Hepatocyte (in vitro differentiated cells): ENCODE data around the gene SNX4.

Experiments used
- EZH2phosphoT487 ChIP-seq: fragments of 200-600 bp; sonication (generic); IDR thresholded peaks from one replicate; pipeline ENCODE4 v1.6.1; 2018; ENCODE audit warnings: antibody characterized with exemption, mild to moderate bottlenecking, low read depth, moderate library complexity; ENCODE audit not compliant: unreplicated experiment, severe bottlenecking
- TF ChIP-seq, protein P1 (sequence below): fragments of 200-600 bp; sonication (generic); IDR thresholded peaks from 2 replicates; pipeline ENCODE4 v1.5.1; 2016; ENCODE audit warnings: antibody characterized with exemption, mild to moderate bottlenecking; ENCODE audit not compliant: poor library complexity

DNA sequence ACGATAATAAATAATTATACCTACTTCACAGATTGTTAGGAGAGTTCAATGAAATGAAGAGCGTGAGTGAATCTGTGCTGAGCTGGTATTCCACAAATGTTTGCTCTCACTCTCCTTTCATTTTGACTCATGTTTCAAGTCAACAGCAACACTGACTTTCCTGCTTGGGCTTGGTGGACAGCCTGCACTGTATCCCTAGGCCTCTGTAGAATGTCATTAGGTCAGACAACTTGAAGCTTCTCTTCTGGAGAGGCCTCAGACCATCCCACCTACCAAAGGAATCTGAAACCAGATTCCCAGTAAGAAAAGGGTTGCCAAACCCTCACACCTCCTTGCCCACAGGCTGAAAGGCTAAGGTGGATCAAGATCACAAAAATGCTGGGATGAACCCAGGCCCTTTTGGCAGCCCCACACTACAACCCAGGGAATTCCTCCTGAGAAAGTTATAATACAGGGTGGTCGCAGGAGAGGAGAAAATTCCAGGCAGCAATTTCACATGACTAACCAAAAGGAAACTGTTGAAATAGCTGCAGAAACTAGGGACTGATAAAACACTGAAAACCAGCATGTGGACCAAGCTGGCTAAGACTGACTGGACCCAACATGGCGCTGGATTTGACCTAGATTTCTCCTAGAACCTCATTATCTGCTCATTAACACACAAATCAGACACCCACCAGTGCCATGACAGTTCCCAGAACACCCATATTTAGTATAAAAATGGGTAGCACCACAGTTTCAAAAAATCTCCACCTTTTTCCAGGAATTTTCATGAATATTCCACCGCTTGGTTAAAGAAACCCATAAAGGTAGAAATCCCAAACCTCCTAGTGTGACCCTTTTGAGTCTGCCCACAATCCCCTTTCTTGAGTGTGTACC, 87.9 kb downstream of the SNX4 start:
- TF ChIP-seq EZH2phosphoT487 = no peak
- TF ChIP-seq, protein P1, sequence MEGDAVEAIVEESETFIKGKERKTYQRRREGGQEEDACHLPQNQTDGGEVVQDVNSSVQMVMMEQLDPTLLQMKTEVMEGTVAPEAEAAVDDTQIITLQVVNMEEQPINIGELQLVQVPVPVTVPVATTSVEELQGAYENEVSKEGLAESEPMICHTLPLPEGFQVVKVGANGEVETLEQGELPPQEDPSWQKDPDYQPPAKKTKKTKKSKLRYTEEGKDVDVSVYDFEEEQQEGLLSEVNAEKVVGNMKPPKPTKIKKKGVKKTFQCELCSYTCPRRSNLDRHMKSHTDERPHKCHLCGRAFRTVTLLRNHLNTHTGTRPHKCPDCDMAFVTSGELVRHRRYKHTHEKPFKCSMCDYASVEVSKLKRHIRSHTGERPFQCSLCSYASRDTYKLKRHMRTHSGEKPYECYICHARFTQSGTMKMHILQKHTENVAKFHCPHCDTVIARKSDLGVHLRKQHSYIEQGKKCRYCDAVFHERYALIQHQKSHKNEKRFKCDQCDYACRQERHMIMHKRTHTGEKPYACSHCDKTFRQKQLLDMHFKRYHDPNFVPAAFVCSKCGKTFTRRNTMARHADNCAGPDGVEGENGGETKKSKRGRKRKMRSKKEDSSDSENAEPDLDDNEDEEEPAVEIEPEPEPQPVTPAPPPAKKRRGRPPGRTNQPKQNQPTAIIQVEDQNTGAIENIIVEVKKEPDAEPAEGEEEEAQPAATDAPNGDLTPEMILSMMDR = no peak
